ENCODE measurements around the gene NDRG3.

DNA sequence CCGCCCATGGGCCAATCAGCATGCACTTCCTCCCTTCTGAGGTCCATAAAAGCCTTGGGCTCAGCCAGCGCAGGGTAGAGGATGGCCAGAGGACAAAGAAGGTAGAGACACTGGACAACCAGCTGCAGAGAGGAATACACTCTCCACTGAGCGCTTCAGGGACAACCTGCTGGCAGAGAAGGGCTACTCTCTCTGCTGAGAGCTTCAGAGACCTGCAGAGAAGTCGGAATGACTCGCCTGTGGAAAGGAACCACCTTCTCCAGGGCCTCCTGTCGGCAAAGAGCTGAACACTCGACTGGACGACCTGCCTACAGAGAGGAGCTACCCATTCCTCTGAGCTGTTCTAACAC lies 68.5 kb downstream of the NDRG3 start:
- TF ChIP-seq EZH2phosphoT487 (IDR thresholded peaks at IDR 0.05; ENCODE audit: insufficient read depth, low read depth) (no peak), EZH2 (IDR thresholded peaks at IDR 0.05; ENCODE audit: insufficient read depth, poor library complexity, severe bottlenecking) (no peak)

Measured in GM23248 (cell line).